IPS-NIHi7 (cell line): ENCODE measurements around the gene THSD4.
A peak's percentile ranks its signal among the peaks of the same experiment; 100 is the strongest.

Source experiments
- DNase-seq: peaks from one replicate; pipeline ENCODE4 v3.0.0; 2012; ENCODE audit warnings: mixed read lengths; ENCODE audit errors: extremely low spot score

Gene THSD4

DNA sequence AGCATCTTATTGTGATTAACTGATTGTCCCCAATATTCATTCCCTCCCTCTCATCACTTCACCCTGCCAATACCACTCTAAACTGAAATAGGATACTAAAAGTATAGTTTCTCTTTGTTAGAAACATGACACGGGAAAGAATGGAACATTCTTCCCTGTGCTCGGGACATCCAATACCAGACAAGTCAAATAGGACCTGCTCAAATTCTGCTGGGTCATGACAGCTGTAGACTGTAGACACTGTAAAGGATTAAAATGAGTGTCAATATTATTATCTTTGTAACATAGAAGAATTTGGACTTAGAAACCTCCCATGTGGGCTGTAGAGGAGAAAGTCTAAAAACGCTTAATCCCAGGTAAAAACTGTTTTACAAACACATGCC lies 380.1 kb downstream of the THSD4 start:
- no peak for DNase-seq

GRCh38 chr15:71496336-71496955 lies 381.2 kb downstream of the THSD4 start:
- no peak for DNase-seq

- DNase-seq: no peak
Observed at GRCh38 chr15:71501344-71502076, 386.2 kb downstream of the THSD4 start.

GRCh38 chr15:71502077-71502432 lies 386.8 kb downstream of the THSD4 start:
- no peak for DNase-seq

DNA sequence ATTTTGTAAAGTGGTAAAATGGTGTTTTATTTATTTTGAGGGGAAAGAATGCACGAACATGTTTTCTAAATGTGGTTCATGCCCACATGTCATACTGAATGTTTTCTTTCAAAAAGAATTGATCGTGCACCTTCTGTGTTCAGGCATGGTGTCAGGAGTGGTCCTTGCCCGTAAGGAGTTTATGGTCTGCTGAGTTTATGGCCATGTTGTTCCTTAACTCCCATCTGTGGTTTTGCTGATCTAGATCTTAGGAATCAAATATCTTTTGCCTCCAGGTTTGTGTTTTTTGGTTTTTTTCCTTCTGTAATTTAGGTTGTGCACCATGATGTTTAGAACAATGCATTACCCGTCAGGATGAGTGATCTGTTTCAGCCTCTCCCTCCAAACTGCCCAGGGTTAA lies 390.7 kb downstream of the THSD4 start:
- DNase-seq: no peak

DNA sequence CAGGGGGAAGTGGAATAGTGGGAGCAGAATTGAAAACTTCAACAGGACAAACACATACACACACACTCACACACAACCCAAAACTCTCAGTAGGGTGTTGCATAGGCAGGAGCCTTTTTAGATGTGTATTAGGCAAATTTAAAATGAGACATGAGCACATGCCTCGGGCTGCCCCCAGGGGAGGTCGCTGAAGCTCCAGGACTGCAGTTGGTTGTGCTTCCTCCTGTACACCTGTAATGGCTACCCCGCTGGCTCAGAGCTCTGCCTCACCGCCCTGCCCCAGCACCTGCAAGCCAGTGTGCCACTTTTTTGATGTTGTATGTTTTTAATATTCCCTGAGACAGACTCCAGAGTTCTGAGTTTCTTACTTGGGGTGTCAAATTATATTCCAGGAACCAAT lies 391.7 kb downstream of the THSD4 start:
- no peak for DNase-seq

- no peak for DNase-seq
Observed at GRCh38 chr15:71508081-71508682, 392.9 kb downstream of the THSD4 start.

DNA sequence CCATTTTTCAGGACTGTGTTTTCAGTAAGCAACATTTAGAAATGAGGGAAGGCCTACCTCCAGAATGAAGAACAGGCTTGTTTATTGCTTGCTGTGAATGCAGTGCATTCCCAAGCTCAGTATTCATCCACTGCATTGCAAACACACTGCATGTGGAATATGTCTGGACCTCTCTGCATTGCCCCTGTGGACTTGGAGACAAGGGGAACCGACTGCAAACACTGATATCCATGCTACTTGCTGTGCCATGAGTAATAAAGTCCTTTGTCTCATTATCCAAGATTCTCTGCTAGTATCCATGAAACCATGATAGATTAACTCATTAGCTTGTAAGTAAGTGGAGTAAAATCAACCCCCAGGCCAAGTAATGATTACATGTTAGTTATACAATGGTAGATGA lies 393.9 kb downstream of the THSD4 start:
- no peak for DNase-seq

DNA sequence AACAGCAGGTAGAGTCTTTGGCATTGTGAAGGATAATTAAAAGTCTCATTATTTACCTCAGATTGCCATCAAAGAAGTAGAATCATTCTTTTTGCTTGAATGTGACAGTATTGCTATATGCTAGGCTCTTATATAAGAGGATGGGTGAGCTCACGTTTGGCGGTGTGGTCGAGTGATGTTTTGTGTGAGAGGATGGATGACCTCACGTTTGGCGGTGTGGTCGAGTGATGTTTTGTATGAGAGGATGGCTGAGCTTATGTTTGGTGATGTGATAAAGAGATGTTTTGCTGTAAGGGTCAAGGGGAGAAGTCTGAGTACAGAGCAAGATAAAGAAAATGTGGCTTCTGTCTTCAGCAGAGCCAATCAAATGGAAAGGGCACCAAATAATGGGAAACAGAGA lies 395.5 kb downstream of the THSD4 start:
- no peak for DNase-seq

GRCh38 chr15:71511796-71512681 lies 396.8 kb downstream of the THSD4 start:
- DNase-seq: no peak

DNA sequence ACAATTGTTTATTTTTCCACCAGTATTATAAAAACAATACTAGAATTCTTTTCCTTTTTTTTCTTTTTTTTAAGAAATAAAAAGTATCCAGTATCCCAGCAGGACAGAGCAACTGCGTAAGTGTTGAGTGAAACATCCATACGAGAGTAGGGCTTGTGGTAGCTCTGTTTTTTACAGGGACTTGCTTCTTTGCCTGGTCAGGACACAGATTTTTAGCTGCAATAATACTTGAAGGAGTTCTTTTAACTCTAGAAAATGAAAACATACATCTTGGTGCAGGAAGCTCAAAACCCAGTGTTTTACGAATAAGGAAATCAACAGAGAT lies 397.4 kb downstream of the THSD4 start:
- no peak for DNase-seq

GRCh38 chr15:71515375-71516186 lies 400.3 kb downstream of the THSD4 start:
- no peak for DNase-seq

- DNase-seq: no peak
Observed at GRCh38 chr15:71517751-71518150, 402.5 kb downstream of the THSD4 start.

- DNase-seq: no peak
Observed at GRCh38 chr15:71518661-71519060, 403.4 kb downstream of the THSD4 start.

GRCh38 chr15:71526060-71526820 lies 411.0 kb downstream of the THSD4 start:
- no peak for DNase-seq

DNA sequence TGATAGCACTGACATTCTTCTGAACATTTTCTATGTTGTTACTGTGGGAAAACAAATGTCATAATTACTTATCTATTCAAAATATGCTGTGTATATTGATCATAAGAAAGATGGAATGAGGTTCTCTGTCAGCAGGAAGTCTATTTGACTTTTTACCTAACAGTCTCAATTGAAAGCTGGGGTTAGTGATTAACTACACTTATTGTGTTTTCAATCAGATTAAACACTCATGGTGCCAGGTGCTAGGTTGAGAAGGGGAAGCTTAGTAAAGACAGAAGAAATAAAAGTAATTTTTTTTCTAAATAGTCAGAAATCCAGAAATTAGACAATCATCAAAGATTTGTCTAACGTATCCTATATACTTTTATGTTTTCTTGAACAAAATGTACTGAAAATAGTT lies 414.1 kb downstream of the THSD4 start:
- no peak for DNase-seq

- no peak for DNase-seq
Observed at GRCh38 chr15:71530116-71530515, 414.8 kb downstream of the THSD4 start.

DNA sequence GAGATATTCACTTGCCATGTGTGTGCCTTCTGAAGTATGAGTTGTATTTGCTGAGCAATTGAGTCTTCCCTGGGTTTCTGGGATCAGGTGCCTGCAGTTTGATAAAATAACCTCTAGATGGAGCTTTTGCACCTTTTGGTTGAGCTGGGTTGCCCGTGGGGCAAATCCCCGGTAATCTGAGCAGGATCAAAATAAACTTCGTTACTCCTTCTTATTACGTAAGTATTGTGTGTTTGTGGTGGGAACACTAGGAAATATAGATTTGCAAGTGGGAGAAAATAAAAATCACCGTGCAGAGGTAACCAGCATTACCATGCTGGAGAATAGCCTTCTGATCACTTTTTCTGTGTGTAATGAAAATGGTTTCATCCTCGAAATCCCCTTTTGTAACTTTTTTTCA lies 417.7 kb downstream of the THSD4 start:
- DNase-seq: peak; percentile 78

DNA sequence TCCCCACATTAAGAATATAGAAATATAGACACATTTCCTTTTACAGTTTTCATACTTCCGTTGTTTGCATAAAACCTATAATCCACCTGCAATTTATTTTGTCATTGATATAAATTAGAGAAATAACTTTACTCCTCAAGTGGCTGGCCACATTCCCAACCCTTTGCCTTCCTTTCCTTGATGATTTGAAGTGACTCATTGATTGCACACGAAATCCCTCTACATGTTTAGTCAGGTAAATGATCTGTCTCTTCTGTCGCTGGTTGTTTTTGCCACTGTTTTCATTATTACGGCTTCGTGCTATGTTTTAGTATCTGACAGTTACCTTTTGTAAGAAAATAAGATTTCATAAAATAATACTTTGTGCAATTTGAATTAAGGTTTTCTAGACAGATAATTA lies 422.9 kb downstream of the THSD4 start:
- DNase-seq: no peak

DNA sequence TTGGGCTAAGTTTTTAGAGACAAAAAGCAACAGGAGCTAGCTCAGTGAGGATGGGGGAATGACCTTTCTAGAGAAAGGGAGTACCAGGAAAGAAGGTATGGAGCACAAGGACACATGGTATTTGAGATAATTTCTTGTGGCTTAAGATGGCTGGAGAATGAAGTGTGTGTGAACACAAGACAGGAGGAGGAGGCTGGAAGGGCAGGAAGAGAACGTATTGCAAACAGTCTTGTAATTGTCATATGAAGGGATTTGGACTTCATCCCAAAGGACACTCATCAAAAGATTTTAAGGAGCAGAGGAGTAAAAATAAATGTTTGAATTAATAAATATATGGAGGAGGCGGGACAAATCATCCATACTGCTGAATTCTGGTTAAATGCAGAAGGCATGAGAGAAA lies 426.5 kb downstream of the THSD4 start:
- DNase-seq: no peak

- DNase-seq: no peak
Observed at GRCh38 chr15:71542836-71543235, 427.6 kb downstream of the THSD4 start.
